Left renal pelvis (tissue), 4 donors: ENCODE data around the gene OR51B5. TPM values are rescaled to one million over a fixed set of nuclear protein-coding genes. Genes with fewer than 3 reads are reported as not detected.
"Not testable (repeated sequence)": the region's sequence is repeated elsewhere in the genome, so short reads cannot be mapped to it uniquely, and the experiment has no call there.

Experiments
- DNase-seq, 4 donors: peaks; one replicate each; pipeline ENCODE4 v3.0.0-alpha.2; 2013; ENCODE audit warnings: low read depth in 4 of 4, low spot score in 3 of 4
- polyA plus RNA-seq, 4 donors: library from polyadenylated mRNA; unstranded; fragments of 120-200 nt; gene quantifications; one replicate each; pipeline ENCODE4 v1.2.1, GENCODE V29; 2013; ENCODE audit not compliant: insufficient read length in 4 of 4

Gene OR51B5
- polyA plus RNA-seq, 4 donors = 0.17 to 0.43 (median 0.41) TPM

DNA sequence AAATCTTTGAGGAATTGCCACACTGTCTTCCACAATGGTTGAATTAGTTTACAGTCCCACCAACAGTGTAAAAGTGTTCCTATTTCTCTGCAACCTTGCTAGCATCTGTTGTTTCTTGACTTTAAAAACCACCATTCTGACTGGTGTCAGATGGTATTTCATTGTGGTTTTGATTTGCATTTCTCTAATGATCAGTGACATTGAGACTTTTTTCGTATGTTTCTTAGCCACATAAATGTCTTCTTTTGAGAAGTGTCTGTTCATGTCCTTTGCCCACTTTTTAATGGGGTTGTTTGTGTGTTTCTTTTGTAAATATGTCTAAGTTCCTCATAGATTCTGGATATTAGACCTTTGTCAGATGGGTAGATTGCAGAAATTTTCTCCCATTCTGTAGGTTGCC, 6.1 kb downstream of the OR51B5 start:
- not testable (repeated sequence) for DNase-seq

DNA sequence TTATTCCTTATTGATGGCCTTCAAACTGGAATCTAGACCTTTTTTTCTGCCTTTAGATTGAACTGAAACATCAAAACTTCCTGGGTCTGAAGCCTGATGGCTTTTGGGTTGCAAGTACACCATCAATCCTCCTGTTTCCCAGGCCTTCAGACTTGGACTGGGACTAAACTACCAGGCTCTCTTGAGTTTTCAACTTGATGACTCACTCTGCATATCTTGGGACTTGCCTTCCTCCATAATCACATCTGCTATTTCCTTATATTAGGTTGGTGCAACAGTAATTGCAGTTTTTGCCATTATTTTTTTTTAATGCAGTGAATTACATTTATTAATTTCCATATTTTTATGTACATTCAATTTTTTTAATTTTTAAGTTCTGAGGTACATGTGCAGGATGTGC, 7.0 kb downstream of the OR51B5 start:
- no peak for DNase-seq

DNA sequence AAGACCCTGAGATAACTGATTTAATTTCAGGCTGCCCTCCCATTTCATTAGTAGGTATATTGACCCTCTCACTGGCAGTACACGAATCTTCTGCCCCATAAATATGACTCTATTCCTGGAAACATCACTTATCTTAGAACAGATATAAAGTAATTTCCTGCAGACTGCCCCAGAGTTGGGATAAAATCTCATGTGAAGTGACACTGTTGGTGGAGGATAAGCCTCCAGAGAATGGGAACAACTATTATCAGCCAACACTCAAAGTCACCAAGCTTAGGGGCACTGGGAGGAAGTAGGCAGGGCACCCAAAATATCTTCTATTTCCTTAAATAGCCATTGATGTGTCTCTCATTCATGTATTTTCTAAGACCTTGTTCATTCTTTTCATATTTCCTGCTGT, 8.2 kb downstream of the OR51B5 start:
- DNase-seq = no peak

GRCh38 chr11:5324197-5324596, 19.1 kb downstream of the OR51B5 start, which contains the start of gene OR51B2:
OR51B2 (minus strand) TSS chr11:5324297; CDS start chr11:5324297, 0 bp downstream.
- no peak for DNase-seq

DNA sequence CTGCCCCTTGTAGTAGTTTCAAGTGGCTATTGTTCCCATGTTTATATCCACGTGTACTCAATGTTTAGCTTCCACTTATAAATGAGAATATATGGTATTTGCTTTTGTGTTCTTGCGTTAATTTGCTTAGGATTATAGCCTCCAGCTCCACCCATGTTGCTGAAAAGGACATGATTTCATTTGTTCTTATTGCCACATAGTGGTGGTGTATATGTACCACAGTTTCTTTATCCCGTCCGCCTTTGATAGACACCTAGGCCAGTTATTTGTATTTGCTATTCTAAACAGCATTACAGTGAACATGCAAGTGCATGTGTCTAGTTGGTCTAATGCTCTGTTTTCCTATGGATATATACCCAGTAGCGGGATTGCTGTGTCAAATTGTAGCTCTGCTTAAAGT, 26.0 kb downstream of the OR51B5 start:
- no peak for DNase-seq

DNA sequence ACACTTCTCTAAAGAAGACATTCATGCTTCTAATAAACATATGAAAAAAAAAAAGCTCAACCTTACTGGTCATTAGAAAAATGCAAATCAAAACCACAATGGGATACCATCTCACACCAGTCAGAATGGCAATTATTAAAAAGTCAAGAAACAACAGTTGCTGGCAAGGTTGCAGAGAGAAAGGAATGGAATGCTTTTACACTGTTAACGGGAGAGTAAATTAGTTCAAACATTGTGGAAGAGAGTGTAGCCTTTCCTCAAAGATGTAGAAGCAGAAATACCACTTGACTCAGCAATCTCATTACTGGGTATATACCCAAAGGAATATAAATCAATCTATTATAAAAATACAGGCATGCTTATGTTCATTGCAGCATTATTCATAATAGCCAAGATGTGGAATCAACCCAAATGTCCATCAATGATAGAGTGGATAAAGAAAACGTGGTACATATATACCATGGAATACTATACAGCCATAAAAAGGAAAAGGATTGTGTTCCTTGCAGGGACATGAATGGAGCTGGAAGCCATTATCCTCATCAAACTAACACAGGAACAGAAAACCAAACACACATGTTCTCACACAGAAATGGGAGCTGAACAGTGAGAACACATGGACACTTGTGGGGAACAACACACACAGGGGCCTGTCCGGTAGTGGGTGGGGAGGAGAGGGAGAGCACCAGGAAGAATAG, 29.8 kb downstream of the OR51B5 start:
- DNase-seq = not testable (repeated sequence)

- no peak for DNase-seq
Observed at GRCh38 chr11:5310423-5310822, 32.9 kb downstream of the OR51B5 start.

DNA sequence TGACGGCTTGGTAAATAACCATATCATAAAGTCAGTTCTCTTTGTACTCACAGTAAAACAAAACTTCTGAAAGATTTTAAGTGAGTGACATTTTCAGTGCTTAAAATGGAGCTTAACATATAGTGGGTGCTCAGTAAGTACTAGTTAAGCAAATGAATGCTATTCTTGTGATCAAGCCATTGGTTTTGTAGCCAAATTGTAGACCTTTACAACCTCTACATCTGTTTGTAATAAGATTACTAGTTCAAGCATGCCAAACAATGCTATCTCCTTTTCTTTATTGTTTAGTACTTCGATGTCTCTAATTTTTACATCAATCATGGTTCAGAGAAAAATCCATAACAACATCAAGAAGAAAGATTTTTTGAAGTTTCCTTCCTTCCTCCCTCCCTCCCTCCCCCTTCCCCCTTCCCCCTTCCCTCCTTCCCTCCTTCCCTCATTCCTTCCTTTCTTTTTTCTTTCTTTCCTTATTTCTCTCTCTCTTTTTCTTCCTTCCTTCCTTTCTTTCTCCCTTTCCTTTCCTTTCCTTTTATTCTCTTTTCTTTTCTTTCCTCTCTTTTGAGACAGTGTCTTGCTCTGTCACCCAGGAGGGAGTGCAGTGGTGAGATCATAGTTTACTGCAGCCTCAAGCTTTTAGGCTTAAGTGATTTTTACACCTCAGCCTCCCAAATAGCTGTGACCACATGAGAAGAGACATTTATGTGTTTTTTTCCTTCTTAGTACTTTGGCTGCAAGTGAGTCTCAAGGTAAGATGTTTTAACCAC, 35.9 kb downstream of the OR51B5 start:
- DNase-seq = no peak

DNA sequence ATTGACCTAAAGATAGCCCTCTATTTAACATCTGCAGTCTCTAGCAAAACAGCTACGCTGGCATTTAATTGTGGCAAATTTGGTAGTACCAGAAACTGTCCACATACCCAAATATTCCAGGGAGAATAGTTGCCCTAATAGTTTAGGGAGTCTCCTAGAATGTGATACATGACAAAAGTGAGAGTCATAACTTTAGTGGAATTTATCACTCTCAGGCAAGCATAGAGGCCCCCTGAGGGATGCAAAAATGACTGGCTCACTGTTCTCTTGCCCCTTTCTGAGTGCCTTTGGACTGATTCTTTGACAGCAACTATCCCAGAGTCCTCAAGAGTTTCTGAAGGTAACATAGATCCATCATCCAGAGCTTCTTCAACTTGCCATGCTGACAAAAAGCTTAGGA, 39.3 kb downstream of the OR51B5 start:
- DNase-seq = no peak

GRCh38 chr11:5303626-5304025, 39.7 kb downstream of the OR51B5 start:
- DNase-seq = no peak

DNA sequence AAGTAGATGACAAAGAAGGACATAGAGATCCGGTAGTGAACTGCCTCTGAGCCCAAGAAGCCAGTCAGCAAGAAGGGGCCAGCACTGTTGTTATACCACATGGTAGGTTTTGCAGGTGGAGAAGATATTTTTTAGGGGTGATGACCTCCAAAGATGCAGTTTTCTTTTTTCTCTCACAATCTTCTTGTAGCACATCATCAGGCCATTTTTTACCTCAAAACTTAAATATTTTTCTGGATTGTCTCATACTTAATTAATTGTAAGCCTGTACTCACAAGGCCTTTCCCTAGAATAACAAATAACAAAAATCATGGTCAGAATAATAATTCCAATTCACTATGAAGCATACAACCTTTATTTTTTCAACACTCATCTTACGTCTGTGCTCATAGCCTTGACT, 41.5 kb downstream of the OR51B5 start, which contains the start of gene OR51B4:
Gene OR51B4 (minus strand): TSS at position 101 of the 400 bp plus-strand sequence. CDS start 0 bp downstream, at position 101.
- no peak for DNase-seq

DNA sequence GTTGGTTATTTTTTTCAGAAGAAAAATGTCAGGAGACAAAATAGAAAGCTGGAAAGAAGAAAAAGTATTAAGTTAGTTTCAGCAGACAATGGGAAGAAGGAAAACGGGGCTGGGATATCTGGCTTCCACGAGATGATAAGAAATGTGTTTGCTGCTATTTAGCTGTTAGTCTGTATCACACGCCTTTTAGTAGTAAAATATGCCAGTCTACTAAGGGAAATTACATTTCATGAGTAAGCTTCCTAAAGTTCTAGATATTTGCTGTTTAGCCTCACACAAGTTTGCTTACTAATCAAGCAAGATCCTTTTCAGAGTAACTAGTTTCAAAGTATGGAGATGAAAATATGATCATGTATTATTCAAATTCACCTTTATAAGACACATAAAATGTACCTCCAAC, 43.1 kb downstream of the OR51B5 start:
- DNase-seq = no peak

- DNase-seq = no peak
Observed at GRCh38 chr11:5298451-5298850, 44.9 kb downstream of the OR51B5 start.

DNA sequence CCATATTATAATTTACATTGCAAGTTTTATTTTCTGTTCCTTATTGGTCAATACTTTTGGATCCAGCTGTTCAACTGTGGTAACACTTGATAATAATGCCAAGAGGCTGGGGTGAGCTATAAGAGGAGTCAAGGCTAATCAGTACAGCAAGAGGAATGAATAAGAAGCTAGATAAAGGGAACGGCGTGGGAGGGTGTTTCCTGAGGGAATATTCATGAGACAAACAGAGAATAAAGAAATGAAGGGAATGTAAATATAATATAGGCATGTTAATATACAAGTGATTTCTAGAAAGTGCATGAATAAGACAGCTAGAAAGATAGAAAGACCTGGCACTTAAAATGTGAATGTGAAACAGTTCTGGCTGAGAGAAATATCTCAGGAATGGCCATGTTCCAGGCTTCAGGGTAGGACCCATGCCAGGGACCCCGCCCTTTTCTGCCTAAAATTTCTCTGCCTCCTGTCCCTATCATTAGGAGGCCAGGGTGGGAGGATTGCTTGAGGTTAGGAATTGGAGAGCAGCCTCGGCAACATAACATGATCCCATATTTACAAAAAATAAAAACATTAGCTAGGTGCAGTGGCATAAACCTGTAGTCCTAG, 45.5 kb downstream of the OR51B5 start:
- DNase-seq = no peak

GRCh38 chr11:5294342-5294995, 48.9 kb downstream of the OR51B5 start:
- DNase-seq = not testable (repeated sequence)

GRCh38 chr11:5293028-5293427, 50.3 kb downstream of the OR51B5 start:
- DNase-seq = no peak

Other genes starting within 250 kb of the OR51B5 start
- gene OR52A5, start 205.2 kb downstream of the OR51B5 start, polyA plus RNA-seq = not detected
- gene OR52A1, start 188.8 kb downstream of the OR51B5 start, polyA plus RNA-seq = under 1 TPM in 2 of 4 donors, not detected in 2; 0.01 to 0.05 TPM
- gene OR51V1, start 142.8 kb downstream of the OR51B5 start, polyA plus RNA-seq = not detected
- gene HBB, start 116.5 kb downstream of the OR51B5 start, polyA plus RNA-seq = 1,000 to 10,000 TPM in 1 of 4 donors, 100 to 1,000 TPM in 2, 10 to 100 TPM in 1; 99.7 to 2,476 (median 158) TPM
- 1 to 10 TPM; 1.1 to 2.9 (median 1.5) TPM for gene HBD, start 109.0 kb downstream of the OR51B5 start, polyA plus RNA-seq
- gene HBG1, start 93.7 kb downstream of the OR51B5 start, polyA plus RNA-seq = 10 to 100 TPM in 1 of 4 donors, 1 to 10 TPM in 3; 6.7 to 37.9 (median 9.1) TPM
- over 10,000 TPM in 1 of 4 donors, 1,000 to 10,000 TPM in 3; 1,504 to 42,529 (median 2,280) TPM for gene HBG2, start 88.7 kb downstream of the OR51B5 start, polyA plus RNA-seq
- gene HBE1, start 73.6 kb downstream of the OR51B5 start, polyA plus RNA-seq = 10 to 100 TPM in 2 of 4 donors, 1 to 10 TPM in 2; 4.2 to 97.8 (median 8.2) TPM
- under 1 TPM in 2 of 4 donors, not detected in 2; 0.26 to 0.38 TPM for gene OR51B4, start 41.6 kb downstream of the OR51B5 start, polyA plus RNA-seq
- gene OR51B2, start 19.2 kb downstream of the OR51B5 start, polyA plus RNA-seq = not detected
- gene OR51B6, start 8.0 kb upstream of the OR51B5 start, polyA plus RNA-seq = not detected
- gene OR51M1, start 40.3 kb upstream of the OR51B5 start, polyA plus RNA-seq = not detected
- gene OR51Q1, start 78.6 kb upstream of the OR51B5 start, polyA plus RNA-seq = under 1 TPM in 1 of 4 donors, not detected in 3; 0.14 TPM
- not detected for gene OR51I1, start 98.0 kb upstream of the OR51B5 start, polyA plus RNA-seq
- gene OR51I2, start 105.8 kb upstream of the OR51B5 start, polyA plus RNA-seq = not detected
- gene OR52D1, start 145.2 kb upstream of the OR51B5 start, polyA plus RNA-seq = not detected
- gene UBQLN3, start 166.4 kb upstream of the OR51B5 start, polyA plus RNA-seq = not detected
- gene UBQLNL, start 173.2 kb upstream of the OR51B5 start, polyA plus RNA-seq = 1 to 10 TPM in 1 of 4 donors, under 1 TPM in 3; 0.33 to 1.2 (median 0.51) TPM
- not detected for gene OR52H1, start 205.0 kb upstream of the OR51B5 start, polyA plus RNA-seq
- gene OR52B6, start 237.4 kb upstream of the OR51B5 start, polyA plus RNA-seq = under 1 TPM in 1 of 4 donors, not detected in 3; 0.20 TPM